ENCODE measurements around the gene PTPRG. TPM values are rescaled to one million over a fixed set of nuclear protein-coding genes. Genes with fewer than 3 reads are reported as not detected.

The PTPRG gene
- polyA plus RNA-seq, 5 donors, result 28.0 to 55.8 (median 48.4) TPM

GRCh38 chr3:61583890-61584875, 22.8 kb downstream of the PTPRG start:
- DNase-seq, result no peak

GRCh38 chr3:61589856-61590255, 28.5 kb downstream of the PTPRG start:
- DNase-seq, result no peak

- no peak for DNase-seq
These were observed 29.9 kb downstream of the PTPRG start for GRCh38 chr3:61591300-61591699.

- no peak for DNase-seq
These were observed 32.2 kb downstream of the PTPRG start for GRCh38 chr3:61593446-61594029.

GRCh38 chr3:61594144-61594963, 33.0 kb downstream of the PTPRG start:
- no peak for DNase-seq

GRCh38 chr3:61594964-61595285, 33.6 kb downstream of the PTPRG start:
- no peak for DNase-seq

GRCh38 chr3:61595288-61595687, 33.9 kb downstream of the PTPRG start:
- no peak for DNase-seq

- no peak for DNase-seq
These were observed 34.5 kb downstream of the PTPRG start for GRCh38 chr3:61595826-61596225.

- no peak for DNase-seq
These were observed 36.5 kb downstream of the PTPRG start for GRCh38 chr3:61597906-61598305.

- DNase-seq, result no peak
These were observed 38.8 kb downstream of the PTPRG start for GRCh38 chr3:61600195-61600594.

GRCh38 chr3:61601831-61602230, 40.5 kb downstream of the PTPRG start:
- peak; percentile 47 to 62 for DNase-seq

- DNase-seq, result no peak
These were observed 41.1 kb downstream of the PTPRG start for GRCh38 chr3:61602466-61602865.

GRCh38 chr3:61605589-61606175, 44.3 kb downstream of the PTPRG start:
- DNase-seq, result no peak

GRCh38 chr3:61606196-61606595, 44.8 kb downstream of the PTPRG start:
- DNase-seq, result no peak

GRCh38 chr3:61608072-61608471, 46.7 kb downstream of the PTPRG start:
- no peak for DNase-seq

- DNase-seq, result no peak
These were observed 47.3 kb downstream of the PTPRG start for GRCh38 chr3:61608711-61609110.

- DNase-seq, result no peak
These were observed 48.9 kb downstream of the PTPRG start for GRCh38 chr3:61610316-61610715.

GRCh38 chr3:61612211-61613194, 51.1 kb downstream of the PTPRG start:
- DNase-seq, result no peak

- DNase-seq, result no peak
These were observed 52.3 kb downstream of the PTPRG start for GRCh38 chr3:61613666-61614065.

- no peak for DNase-seq
These were observed 54.3 kb downstream of the PTPRG start for GRCh38 chr3:61615643-61616042.

GRCh38 chr3:61616586-61616985, 55.2 kb downstream of the PTPRG start:
- no peak for DNase-seq

Measured in right lung (tissue), 5 donors.